Measurements from ENCODE around the gene MMRN2. TPM values are rescaled to one million over a fixed set of nuclear protein-coding genes. Genes with fewer than 3 reads are reported as not detected.
"Not testable (repeated sequence)": the region's sequence is repeated elsewhere in the genome, so short reads cannot be mapped to it uniquely, and the experiment has no call there.

MMRN2 gene
- total RNA-seq, 2 experiments from 2014 or later: not detected

DNA sequence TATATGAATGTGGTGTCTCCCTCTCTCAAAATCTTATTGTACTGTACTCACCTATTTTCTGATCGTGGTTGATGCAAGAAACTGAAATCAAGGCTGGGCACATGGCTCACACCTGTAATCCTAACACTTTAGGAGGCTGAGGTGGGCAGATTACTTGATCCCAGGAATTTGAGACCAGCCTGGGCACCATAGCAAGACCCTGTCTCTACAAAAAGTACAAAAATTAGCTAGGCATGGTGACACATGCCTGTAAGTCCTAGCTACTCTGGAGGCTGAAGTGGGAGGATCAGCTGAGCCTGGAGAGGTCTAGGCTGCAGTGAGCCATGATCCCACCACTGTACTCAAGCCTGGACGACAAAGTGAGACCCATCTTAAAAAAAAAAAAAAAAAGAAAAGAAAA lies 16.0 kb downstream of the MMRN2 start:
- Histone ChIP-seq H3K4me2 (ENCODE audit: low read length) (no peak overlapping the region), H2AFZ (ENCODE audit: low read length) (no peak overlapping the region), H4K20me1 (ENCODE audit: insufficient read depth, low read length) (no peaks in the 10 kb centered on the region), H3K36me3 (ENCODE audit: insufficient read depth, low read length) (no peaks in the 10 kb centered on the region), H3K79me2 (ENCODE audit: insufficient read depth, low read depth, low read length) (no peaks in the 10 kb centered on the region), H3K4me3 (ENCODE audit: low read depth, low read length, poor library complexity, severe bottlenecking) (no peak overlapping the region), H3K9me3 (ENCODE audit: low read length) (no peaks in the 10 kb centered on the region), H3K9me2 (ENCODE audit: insufficient read depth, low read length) (no peaks in the 10 kb centered on the region), H3K4me1 (ENCODE audit: insufficient read depth, low read length, poor library complexity, severe bottlenecking) (no peaks in the 10 kb centered on the region), H3K27ac (ENCODE audit: low read depth, low read length, poor library complexity, severe bottlenecking) (no peak overlapping the region)
- ChIA-PET POLR2A (no interaction called here), CTCF (ENCODE audit: unreplicated experiment) (interaction anchor here (0.6 kb wide), 1 partner anchor 48 kb away, joined by 4 read pairs; no protein-coding TSS in a partner anchor)
- DNase-seq (ENCODE audit: low spot score): no peak
- TF ChIP-seq EZH2phosphoT487 (IDR thresholded peaks at IDR 0.05; ENCODE audit: borderline replicate concordance, low read depth, low read length) (no peak), CTCF (conservative IDR thresholded peaks at IDR 0.05; ENCODE audit: low read length) (no peak)
- BruUV-seq (replicated peaks): no TSS peak
- intact Hi-C loops (cut with micrococcal nuclease; ENCODE audit: unreplicated experiment): no loop called here

DNA sequence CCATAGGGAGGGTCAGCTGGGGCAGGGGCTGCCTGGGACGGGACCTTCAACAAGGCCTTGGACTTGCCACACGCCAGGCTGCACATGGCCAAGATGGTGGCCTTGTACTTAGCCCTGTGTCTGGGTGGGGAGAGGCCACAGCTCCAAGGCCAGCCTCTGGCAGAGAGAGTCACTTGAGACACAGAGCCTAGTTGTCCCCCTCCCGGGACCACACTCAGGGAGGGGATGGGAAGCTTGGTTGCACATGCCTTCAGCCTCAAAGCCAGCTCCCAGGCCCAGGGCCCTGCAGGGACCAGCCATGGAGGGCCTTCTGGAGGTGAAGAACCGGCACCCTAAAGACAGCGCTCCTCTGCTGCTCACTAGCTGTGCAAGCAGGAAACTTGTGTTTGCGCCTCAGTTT lies 16.7 kb downstream of the MMRN2 start:
- H2AFZ ChIP-seq (ENCODE audit: low read length): no peak overlapping the region
- no peaks in the 10 kb centered on the region for H3K9me2 ChIP-seq (ENCODE audit: insufficient read depth, low read length)
- ChIA-PET CTCF (ENCODE audit: unreplicated experiment) (no interaction called here), POLR2A (no interaction called here)
- no TSS peak for BruUV-seq (replicated peaks)
- no peak overlapping the region for H3K4me3 ChIP-seq (ENCODE audit: low read depth, low read length, poor library complexity, severe bottlenecking)
- H3K36me3 ChIP-seq (ENCODE audit: insufficient read depth, low read length): no peaks in the 10 kb centered on the region
- no peak overlapping the region for H3K27ac ChIP-seq (ENCODE audit: low read depth, low read length, poor library complexity, severe bottlenecking)
- H3K4me1 ChIP-seq (ENCODE audit: insufficient read depth, low read length, poor library complexity, severe bottlenecking): no peaks in the 10 kb centered on the region
- no peaks in the 10 kb centered on the region for H3K79me2 ChIP-seq (ENCODE audit: insufficient read depth, low read depth, low read length)
- no peak for DNase-seq (ENCODE audit: low spot score)
- H4K20me1 ChIP-seq (ENCODE audit: insufficient read depth, low read length): no peaks in the 10 kb centered on the region
- H3K9me3 ChIP-seq (ENCODE audit: low read length): no peaks in the 10 kb centered on the region
- H3K4me2 ChIP-seq (ENCODE audit: low read length): no peak overlapping the region
- intact Hi-C loops (cut with micrococcal nuclease; ENCODE audit: unreplicated experiment): no loop called here
- no peak for TF ChIP-seq CTCF (conservative IDR thresholded peaks at IDR 0.05; ENCODE audit: low read length)
- no peak for TF ChIP-seq EZH2phosphoT487 (IDR thresholded peaks at IDR 0.05; ENCODE audit: borderline replicate concordance, low read depth, low read length)

- CTCF ChIA-PET (ENCODE audit: unreplicated experiment): interaction anchor here (0.6 kb wide), 1 partner anchor 120 kb away, joined by 4 read pairs; no protein-coding TSS in a partner anchor
Measured at GRCh38 chr10:86940076-86940475, 17.3 kb downstream of the MMRN2 start.

More at GRCh38 chr10:86940076-86940475, 17.3 kb downstream of the MMRN2 start:
- H3K27ac ChIP-seq (ENCODE audit: low read depth, low read length, poor library complexity, severe bottlenecking); H3K9me3 ChIP-seq (ENCODE audit: low read length); H3K36me3 ChIP-seq (ENCODE audit: insufficient read depth, low read length); DNase-seq (ENCODE audit: low spot score); H2AFZ ChIP-seq (ENCODE audit: low read length); H3K4me2 ChIP-seq (ENCODE audit: low read length); BruUV-seq (replicated peaks); H3K9me2 ChIP-seq (ENCODE audit: insufficient read depth, low read length); H3K4me1 ChIP-seq (ENCODE audit: insufficient read depth, low read length, poor library complexity, severe bottlenecking); H3K79me2 ChIP-seq (ENCODE audit: insufficient read depth, low read depth, low read length); intact Hi-C loops (cut with micrococcal nuclease; ENCODE audit: unreplicated experiment); H3K4me3 ChIP-seq (ENCODE audit: low read depth, low read length, poor library complexity, severe bottlenecking); H4K20me1 ChIP-seq (ENCODE audit: insufficient read depth, low read length); POLR2A ChIA-PET: not testable (repeated sequence)

Data from OCI-LY7 (cell line).